Osteoblast (primary cell): Measurements from ENCODE around the gene RPS13. TPM values are rescaled to one million over a fixed set of nuclear protein-coding genes. Genes with fewer than 3 reads are reported as not detected.

Experiments
- DNase-seq: peaks from one replicate; pipeline ENCODE4 v3.0.0; 2011; ENCODE audit warnings: low spot score, mixed read lengths; ENCODE audit not compliant: insufficient read length; ENCODE audit errors: missing footprints
- H2AFZ ChIP-seq: 2 replicates; pipeline ENCODE4 v1.6.0; 2011; ENCODE audit warnings: mild to moderate bottlenecking, low read length
- H3K27ac ChIP-seq: 2 replicates; pipeline ENCODE4 v1.5.1; 2011; ENCODE audit warnings: mild to moderate bottlenecking, low read depth, low read length, moderate library complexity
- H3K27me3 ChIP-seq: 2 replicates; pipeline ENCODE4 v1.6.0; 2012; ENCODE audit warnings: mild to moderate bottlenecking, control low read depth, inconsistent platforms, low read length, moderate library complexity; ENCODE audit not compliant: insufficient read depth
- H3K36me3 ChIP-seq: 2 replicates; pipeline ENCODE4 v1.5.1; 2011; ENCODE audit warnings: mild to moderate bottlenecking, low read length, control low read depth, moderate library complexity; ENCODE audit not compliant: insufficient read depth
- H3K4me1 ChIP-seq: 2 replicates; pipeline ENCODE4 v1.5.1; 2011; ENCODE audit warnings: mild to moderate bottlenecking, low read length, control low read depth, moderate library complexity; ENCODE audit not compliant: insufficient read depth
- H3K4me2 ChIP-seq: 2 replicates; pipeline ENCODE4 v1.6.0; 2011; ENCODE audit warnings: mild to moderate bottlenecking, low read length; ENCODE audit not compliant: insufficient read depth
- H3K4me3 ChIP-seq: fragments of 200-600 bp; sonication (generic); 3 replicates; pipeline ENCODE4 v1.5.1; 2012; ENCODE audit warnings: mild to moderate bottlenecking, low read length, inconsistent platforms; ENCODE audit not compliant: insufficient read depth
- H3K79me2 ChIP-seq: 2 replicates; pipeline ENCODE4 v1.6.0; 2012; ENCODE audit warnings: mild to moderate bottlenecking, low read length, control low read depth, inconsistent platforms; ENCODE audit not compliant: insufficient read depth
- H3K9me3 ChIP-seq: 2 replicates; pipeline ENCODE4 v1.5.1; 2011; ENCODE audit warnings: low read depth, low read length, control low read depth
- H4K20me1 ChIP-seq: 2 replicates; pipeline ENCODE4 v1.6.0; 2012; ENCODE audit warnings: mild to moderate bottlenecking, low read length, control low read depth; ENCODE audit not compliant: insufficient read depth
- total RNA-seq: library from RNA; depleted of rRNA; stranded (reverse); fragments of >200 nt; gene quantifications from 2 replicates; pipeline ENCODE4 v1.2.3, GENCODE V29; 2012
- TF ChIP-seq, protein P1 (sequence below): IDR thresholded peaks from 2 replicates; pipeline ENCODE4 v1.5.1; 2011; ENCODE audit warnings: mild to moderate bottlenecking, low read depth, low read length, moderate library complexity; ENCODE audit errors: extremely low read depth

Gene RPS13
- 762 and 793 TPM in 2 replicates for total RNA-seq

DNA sequence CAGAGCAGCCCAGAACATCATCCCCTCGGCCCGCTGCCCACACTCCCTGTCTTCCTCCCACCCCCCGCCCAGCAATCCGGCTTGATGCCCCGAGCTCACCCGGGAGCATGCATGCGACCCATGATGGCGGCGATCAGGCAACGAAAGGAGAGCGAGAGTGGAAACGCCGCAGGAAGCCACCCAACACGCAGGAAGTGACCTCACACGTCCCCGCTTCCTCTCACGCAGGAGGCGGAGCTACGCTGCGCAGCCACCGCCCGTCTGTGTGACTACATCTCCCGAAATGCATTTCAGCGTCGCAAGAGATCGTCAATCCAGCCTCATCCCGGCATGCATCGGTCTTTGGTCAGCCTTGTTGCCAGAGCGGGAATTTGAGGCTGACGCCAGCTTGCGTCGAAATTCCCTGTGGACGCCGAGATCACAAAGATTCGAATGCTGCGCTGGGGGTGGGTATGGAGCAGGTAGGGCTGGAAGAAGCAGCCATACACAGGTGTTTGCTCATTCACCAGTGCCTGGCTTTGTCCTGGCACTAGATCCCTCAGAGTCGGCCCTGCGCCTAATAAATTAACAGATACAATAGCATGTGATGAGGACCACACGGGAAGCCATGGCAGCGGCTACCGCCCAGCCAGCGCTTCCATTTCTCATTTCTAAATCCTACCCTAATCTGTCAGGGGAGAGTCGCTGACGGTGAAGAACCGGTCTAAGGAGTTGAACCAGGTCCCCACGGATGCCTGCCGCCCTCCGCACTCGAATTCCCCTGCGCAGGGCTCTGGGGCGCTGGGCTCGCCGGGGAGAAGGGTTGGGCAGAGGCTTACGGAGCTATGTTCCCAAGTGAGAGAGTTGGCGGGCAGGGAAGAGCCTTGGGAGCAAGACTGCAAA is at the start of gene RPS13:
TSS of gene RPS13 (minus strand) at position 148 of the 882 bp plus-strand sequence. CDS start at position 122, 26 bp downstream.
- peaks cover 36% of the 10 kb centered on the region for H3K36me3 ChIP-seq
- H3K9me3 ChIP-seq, result no peaks in the 10 kb centered on the region
- peak within 1 kb of the TSS; percentile 100 for H2AFZ ChIP-seq
- peaks cover 28% of the 10 kb centered on the region for H3K79me2 ChIP-seq
- H3K27me3 ChIP-seq, result no peaks in the 10 kb centered on the region
- peak within 1 kb of the TSS; percentile 87 for H3K27ac ChIP-seq
- H3K4me3 ChIP-seq, result peak within 1 kb of the TSS; percentile 79
- H4K20me1 ChIP-seq, result peaks cover 22% of the 10 kb centered on the region
- peak within 1 kb of the TSS; percentile 100 for H3K4me2 ChIP-seq
- peaks cover 21% of the 10 kb centered on the region for H3K4me1 ChIP-seq
- DNase-seq, result peak; percentile 99
- TF ChIP-seq, protein P1, sequence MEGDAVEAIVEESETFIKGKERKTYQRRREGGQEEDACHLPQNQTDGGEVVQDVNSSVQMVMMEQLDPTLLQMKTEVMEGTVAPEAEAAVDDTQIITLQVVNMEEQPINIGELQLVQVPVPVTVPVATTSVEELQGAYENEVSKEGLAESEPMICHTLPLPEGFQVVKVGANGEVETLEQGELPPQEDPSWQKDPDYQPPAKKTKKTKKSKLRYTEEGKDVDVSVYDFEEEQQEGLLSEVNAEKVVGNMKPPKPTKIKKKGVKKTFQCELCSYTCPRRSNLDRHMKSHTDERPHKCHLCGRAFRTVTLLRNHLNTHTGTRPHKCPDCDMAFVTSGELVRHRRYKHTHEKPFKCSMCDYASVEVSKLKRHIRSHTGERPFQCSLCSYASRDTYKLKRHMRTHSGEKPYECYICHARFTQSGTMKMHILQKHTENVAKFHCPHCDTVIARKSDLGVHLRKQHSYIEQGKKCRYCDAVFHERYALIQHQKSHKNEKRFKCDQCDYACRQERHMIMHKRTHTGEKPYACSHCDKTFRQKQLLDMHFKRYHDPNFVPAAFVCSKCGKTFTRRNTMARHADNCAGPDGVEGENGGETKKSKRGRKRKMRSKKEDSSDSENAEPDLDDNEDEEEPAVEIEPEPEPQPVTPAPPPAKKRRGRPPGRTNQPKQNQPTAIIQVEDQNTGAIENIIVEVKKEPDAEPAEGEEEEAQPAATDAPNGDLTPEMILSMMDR, result no peak

DNA sequence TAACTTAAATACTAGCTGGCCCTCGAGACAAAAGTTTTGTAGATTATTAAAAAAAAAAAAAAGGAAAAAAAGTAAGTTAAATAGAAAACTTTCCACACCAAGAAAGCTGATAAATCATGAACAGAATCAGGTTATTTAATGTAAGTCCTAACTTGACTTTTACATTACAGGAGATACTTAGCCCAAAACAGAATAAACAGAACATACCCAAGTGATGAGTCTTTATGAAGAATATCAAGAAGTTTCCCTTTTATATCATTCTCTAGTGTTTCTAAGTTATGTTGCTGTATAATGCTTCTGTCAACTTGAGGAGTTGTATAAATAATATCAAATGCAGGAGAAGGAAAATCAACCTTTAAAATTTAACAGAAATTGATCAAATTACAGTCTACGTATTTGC is 44.5 kb upstream of the RPS13 start:
- Histone ChIP-seq H3K9me3 (no peaks in the 10 kb centered on the region), H3K36me3 (peaks cover 20% of the 10 kb centered on the region), H3K4me2 (no peak overlapping the region), H3K27ac (no peak overlapping the region), H3K4me1 (no peaks in the 10 kb centered on the region), H3K79me2 (no peaks in the 10 kb centered on the region), H2AFZ (no peak overlapping the region), H4K20me1 (no peaks in the 10 kb centered on the region), H3K4me3 (no peak overlapping the region), H3K27me3 (no peaks in the 10 kb centered on the region)
- TF ChIP-seq, protein P1, result no peak
- DNase-seq, result no peak

DNA sequence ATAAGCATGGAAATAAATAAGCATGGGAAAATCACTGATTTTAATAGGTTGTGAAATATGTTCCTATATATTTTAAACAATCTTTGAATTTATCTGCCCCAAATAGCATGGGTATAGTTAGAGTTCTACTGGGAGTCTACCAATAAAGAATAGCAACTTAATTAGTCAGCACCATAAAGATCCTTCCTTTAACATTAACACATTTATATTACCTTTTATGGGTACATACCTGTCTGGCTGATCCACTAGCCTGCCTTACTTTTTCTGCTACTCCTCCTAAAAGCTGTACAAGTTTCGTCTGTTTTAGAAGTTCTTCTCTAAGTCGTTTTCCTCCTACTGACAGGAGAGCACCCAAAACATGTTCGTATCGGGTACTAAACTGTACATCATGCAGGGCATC is 39.8 kb upstream of the RPS13 start:
- Histone ChIP-seq H2AFZ (no peak overlapping the region), H3K4me2 (no peak overlapping the region), H3K4me1 (no peaks in the 10 kb centered on the region), H3K27ac (no peak overlapping the region), H3K27me3 (no peaks in the 10 kb centered on the region), H4K20me1 (no peaks in the 10 kb centered on the region), H3K4me3 (no peak overlapping the region), H3K36me3 (peaks cover 38% of the 10 kb centered on the region), H3K9me3 (no peaks in the 10 kb centered on the region), H3K79me2 (no peaks in the 10 kb centered on the region)
- DNase-seq, result no peak
- TF ChIP-seq, protein P1, result no peak

DNA sequence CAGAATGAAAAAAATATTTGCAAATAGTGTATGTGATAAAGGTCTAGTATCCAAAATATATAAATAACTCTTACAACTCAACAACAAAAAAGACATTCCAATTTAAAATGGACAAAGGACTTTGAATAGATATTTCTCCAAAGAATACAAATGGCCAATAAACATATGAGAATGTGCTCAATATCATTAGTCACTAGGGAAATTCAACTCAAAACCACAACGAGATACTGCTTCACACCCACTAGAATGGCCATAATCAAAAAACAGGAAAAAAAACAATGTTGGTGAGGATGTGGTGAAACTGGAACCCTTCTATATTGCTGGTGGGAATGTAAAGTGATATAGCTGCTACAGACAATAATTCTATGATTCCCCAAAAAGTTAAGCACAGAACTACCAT is 38.6 kb upstream of the RPS13 start:
- H3K27ac ChIP-seq, result no peak overlapping the region
- no peak overlapping the region for H3K4me2 ChIP-seq
- H3K27me3 ChIP-seq, result no peaks in the 10 kb centered on the region
- H3K79me2 ChIP-seq, result no peaks in the 10 kb centered on the region
- no peaks in the 10 kb centered on the region for H3K4me1 ChIP-seq
- H3K9me3 ChIP-seq, result no peaks in the 10 kb centered on the region
- H3K36me3 ChIP-seq, result peaks cover 35% of the 10 kb centered on the region
- no peak overlapping the region for H2AFZ ChIP-seq
- H3K4me3 ChIP-seq, result no peak overlapping the region
- H4K20me1 ChIP-seq, result no peaks in the 10 kb centered on the region
- TF ChIP-seq, protein P1, result no peak
- DNase-seq, result no peak
